GM12875 (cell line): ENCODE results near the gene PGBD5.

Experiments used
- H3K4me3 ChIP-seq: one replicate; pipeline ENCODE4 v1.5.1; 2011; ENCODE audit warnings: low read depth, low read length, control low read depth
- TF ChIP-seq, protein P1 (sequence below): IDR thresholded peaks from 2 replicates; pipeline ENCODE4 v1.5.1; 2011; ENCODE audit warnings: low read depth, mild to moderate bottlenecking, control low read depth, inconsistent platforms, low read length, moderate library complexity, borderline replicate concordance; ENCODE audit not compliant: insufficient read depth

Gene PGBD5

DNA sequence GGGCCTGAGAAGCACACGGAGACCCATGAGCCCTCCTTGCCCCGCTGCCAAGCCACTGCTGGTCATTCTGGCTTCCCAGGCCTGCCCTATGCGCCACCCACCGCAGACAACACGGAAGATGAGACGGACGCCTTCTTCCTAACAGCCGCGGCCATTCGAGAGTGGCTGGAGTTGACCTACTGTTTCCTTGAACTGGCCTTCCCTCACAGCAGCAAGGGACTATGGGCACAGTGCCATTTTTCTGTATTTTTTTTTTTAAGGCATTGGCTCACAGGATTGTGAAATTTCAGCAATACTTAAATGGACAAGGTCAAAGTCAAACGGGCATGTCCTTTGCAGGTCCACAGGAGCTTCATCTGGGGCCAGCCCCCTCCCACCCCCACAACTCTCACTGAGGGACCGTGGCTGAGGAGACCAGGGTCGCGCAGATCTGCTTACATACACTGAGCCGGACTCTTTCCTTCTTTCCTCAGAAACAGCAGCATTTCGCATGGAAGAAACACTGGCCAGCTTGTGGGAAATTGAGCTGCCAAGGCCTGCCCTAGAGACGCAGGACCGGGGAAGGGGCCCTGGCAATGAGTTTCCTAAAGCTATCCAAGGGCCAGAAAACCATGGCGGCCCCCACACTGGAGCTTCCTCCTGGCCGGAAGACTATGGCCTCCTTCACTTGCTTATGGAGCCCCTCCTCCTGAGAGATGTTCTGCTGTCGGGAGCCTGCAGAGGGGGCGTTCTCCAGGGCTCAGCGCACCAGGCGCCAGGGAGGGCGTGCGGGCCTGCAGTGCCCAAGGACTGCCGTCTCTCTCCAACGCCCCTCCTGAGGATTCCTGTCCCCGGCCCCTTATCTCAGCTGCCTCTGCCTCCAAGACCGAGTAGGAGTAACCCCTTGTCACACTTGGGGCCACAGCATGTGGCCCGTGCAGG, 98.9 kb downstream of the PGBD5 start:
- H3K4me3 ChIP-seq = no peak overlapping the region
- TF ChIP-seq, protein P1, sequence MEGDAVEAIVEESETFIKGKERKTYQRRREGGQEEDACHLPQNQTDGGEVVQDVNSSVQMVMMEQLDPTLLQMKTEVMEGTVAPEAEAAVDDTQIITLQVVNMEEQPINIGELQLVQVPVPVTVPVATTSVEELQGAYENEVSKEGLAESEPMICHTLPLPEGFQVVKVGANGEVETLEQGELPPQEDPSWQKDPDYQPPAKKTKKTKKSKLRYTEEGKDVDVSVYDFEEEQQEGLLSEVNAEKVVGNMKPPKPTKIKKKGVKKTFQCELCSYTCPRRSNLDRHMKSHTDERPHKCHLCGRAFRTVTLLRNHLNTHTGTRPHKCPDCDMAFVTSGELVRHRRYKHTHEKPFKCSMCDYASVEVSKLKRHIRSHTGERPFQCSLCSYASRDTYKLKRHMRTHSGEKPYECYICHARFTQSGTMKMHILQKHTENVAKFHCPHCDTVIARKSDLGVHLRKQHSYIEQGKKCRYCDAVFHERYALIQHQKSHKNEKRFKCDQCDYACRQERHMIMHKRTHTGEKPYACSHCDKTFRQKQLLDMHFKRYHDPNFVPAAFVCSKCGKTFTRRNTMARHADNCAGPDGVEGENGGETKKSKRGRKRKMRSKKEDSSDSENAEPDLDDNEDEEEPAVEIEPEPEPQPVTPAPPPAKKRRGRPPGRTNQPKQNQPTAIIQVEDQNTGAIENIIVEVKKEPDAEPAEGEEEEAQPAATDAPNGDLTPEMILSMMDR = no peak

DNA sequence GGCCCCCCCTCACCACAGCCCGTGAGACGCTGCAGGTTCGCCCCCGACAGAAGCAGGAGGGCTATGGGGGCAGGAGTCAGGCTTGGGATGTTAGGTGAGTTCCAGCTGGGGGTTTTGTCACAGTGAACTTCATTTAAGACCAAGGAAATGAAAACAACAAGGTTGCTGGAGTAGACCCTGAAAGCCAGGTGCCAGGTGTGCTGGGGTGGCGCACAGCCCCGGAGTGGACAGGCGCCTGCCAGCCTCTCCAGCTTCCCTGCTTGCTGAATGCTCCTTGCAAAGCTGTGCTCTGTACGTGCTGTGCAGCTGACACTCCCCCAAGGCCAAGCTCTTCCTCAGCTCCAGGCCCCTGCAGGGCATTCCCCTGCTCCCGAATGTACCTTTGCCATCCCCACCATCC, 102.4 kb downstream of the PGBD5 start:
- H3K4me3 ChIP-seq = no peak overlapping the region
- TF ChIP-seq, protein P1 = no peak

DNA sequence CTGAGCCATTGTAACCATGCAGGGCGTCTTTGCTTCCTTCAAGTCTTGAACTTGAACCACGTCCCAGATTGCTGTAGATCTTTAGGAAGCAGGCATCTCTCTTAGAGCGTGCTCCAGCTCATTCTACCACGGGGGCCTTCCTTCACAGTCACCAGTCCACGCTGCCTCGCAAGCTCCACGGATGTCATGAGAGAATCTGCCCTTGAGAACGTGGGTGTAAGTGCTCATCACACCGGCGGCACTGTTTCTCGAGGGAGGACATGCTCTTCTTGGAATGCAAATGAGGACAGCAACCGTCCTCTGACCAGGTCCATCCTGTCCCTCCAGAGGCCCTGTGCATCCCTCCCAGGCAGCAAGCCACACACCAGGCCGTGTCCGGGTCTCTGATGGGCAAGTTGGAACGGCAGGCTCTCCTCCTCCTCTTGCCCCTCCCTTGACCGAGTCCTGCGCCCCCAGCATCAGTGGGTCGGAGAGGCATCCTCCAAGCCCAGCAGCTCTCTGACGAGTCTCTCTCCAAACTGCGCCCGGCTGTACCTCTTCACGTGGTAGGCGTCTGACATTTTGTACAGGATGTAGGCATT, 103.1 kb downstream of the PGBD5 start:
- H3K4me3 ChIP-seq = no peak overlapping the region
- TF ChIP-seq, protein P1 = no peak

DNA sequence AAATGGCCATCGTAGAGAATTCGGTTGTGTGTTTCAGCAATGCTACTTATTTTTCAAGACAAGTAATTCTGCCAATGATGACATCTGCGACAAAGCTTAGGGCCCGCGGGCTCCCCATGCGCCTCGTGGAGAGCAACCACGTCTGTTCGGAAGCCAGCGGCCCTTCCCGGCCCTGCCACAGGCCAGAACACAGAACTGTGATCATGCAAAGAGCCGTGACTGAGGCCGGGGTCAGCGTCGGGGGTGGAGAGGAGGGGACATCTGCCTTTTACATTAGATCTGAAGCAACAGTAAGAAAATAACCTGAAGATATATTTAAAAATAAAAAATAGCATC, 103.7 kb downstream of the PGBD5 start:
- TF ChIP-seq, protein P1 = no peak
- no peak overlapping the region for H3K4me3 ChIP-seq

DNA sequence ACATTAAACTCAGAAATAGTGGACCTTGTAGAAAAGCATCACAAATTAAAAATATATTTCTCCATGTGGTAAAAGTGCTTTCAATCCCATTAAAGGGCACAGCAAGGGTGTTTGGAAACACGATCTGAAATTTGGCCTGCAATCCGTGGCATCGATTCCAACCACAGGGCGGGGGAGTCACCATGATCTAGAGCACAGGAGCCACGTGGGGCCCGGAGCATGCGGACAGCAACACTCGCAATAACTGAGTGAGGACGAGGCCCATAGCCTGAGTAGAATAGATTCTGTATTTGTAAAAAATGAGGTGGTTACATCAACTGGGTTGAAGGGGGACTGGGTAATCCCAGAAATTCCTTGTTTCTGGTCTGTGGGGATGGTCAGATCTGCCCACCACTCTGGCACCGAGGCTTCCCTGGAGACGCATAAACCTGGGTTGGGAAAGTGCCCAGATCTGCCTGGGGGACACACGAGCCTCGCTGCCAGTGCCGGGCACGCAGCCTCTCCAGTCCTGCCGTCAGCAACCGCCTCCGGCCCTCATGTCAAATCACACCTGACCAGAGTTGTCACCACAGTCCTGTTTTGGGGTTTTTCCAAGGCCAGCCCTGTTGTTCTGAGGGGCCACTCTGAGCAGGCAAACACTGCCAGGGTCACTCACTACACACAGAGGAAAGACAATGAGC, 104.3 kb downstream of the PGBD5 start:
- no peak overlapping the region for H3K4me3 ChIP-seq
- TF ChIP-seq, protein P1 = no peak

DNA sequence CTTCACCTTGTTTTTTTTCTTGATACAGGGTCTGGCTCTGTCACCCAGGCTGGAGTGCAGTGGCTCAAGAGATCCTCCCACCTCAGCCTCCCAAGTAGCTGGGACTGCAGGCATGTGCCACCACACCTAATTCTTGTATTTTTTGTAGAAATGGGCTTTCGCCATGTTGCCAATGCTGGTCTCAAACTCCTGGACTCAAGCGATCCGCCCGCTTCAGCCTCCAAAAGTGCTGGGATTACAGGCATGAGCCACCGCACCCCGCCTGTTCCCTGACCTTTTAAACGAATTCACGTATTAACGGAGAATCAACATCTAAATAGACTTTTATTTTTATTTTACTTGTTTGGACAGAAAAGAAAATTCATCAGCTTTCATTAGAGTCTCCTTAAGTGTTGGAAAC, 104.8 kb downstream of the PGBD5 start:
- TF ChIP-seq, protein P1 = no peak
- H3K4me3 ChIP-seq = no peak overlapping the region
